Testis (tissue), 3 donors: ENCODE results near the gene ARMC2. TPM values are rescaled to one million over a fixed set of nuclear protein-coding genes. Genes with fewer than 3 reads are reported as not detected.

ENCODE experiments used
- DNase-seq: peaks from one replicate; pipeline ENCODE4 v3.0.0-alpha.2; 2019
- H3K27ac ChIP-seq, 2 donors: fragments of 200-600 bp; sonication (generic); one replicate each; pipeline ENCODE4 v1.5.1; 2019
- H3K27me3 ChIP-seq: fragments of 200-600 bp; sonication (generic); one replicate; pipeline ENCODE4 v1.5.1; 2019
- H3K36me3 ChIP-seq: fragments of 200-600 bp; sonication (generic); one replicate; pipeline ENCODE4 v1.5.1; 2017; ENCODE audit warnings: low read depth; ENCODE audit errors: missing control alignments
- H3K4me1 ChIP-seq: fragments of 200-600 bp; sonication (generic); one replicate; pipeline ENCODE4 v1.5.1; 2019
- H3K4me3 ChIP-seq, 2 donors: fragments of 200-600 bp; sonication (generic); one replicate each; pipeline ENCODE4 v1.5.1; 2017 to 2019
- H3K9me3 ChIP-seq: fragments of 200-600 bp; sonication (generic); one replicate; pipeline ENCODE4 v1.5.1; 2017
- CTCF ChIP-seq, 3 experiments: fragments of 450-650 bp in 2 of 3; fragments of 200-600 bp in 1 of 3; sonication (generic) in 1 of 3; IDR thresholded peaks; one replicate each; pipeline ENCODE4 v1.5.1; 2016 to 2019; ENCODE audit warnings: antibody characterized with exemption in 3 of 3, mild to moderate bottlenecking in 2 of 3, moderate library complexity in 1 of 3
- POLR2A ChIP-seq: fragments of 450-650 bp; IDR thresholded peaks from one replicate; pipeline ENCODE4 v1.6.1; 2017; ENCODE audit warnings: antibody characterized with exemption, mild to moderate bottlenecking, moderate library complexity
- WGBS, 2 donors: methylation state at CpG; one replicate each; pipeline ENCODE4 v1.1.5; 2018; 5-methylcytosine and 5-hydroxymethylcytosine counted together
- intact Hi-C: fragments of 100-400 bp; cut with DNase I; formaldehyde crosslinking; loops from one replicate; pipeline ENCODE4 v1.15.1; 2023; ENCODE audit warnings: low total_unique reads
- polyA plus RNA-seq: library from polyadenylated mRNA; stranded (reverse); fragments of 350-450 nt; fragmentation: Illumina TruSeq; extraction: RNeasy Lipid Tissue Mini Kit (QIAGEN cat#74804); gene quantifications from one replicate; pipeline ENCODE4 v1.2.3, GENCODE V29; 2014; ENCODE audit warnings: low read depth, low replicate concordance; ENCODE audit not compliant: insufficient read depth
- total RNA-seq, 2 donors: library from RNA; depleted of rRNA; stranded (reverse); fragments of >200 nt; gene quantifications; one replicate each; pipeline ENCODE4 v1.2.3, GENCODE V29; 2016

Gene ARMC2
- total and polyA plus RNA-seq, 3 donors from 2014 or later, result 24.0 to 78.6 (median 51.4) TPM

DNA sequence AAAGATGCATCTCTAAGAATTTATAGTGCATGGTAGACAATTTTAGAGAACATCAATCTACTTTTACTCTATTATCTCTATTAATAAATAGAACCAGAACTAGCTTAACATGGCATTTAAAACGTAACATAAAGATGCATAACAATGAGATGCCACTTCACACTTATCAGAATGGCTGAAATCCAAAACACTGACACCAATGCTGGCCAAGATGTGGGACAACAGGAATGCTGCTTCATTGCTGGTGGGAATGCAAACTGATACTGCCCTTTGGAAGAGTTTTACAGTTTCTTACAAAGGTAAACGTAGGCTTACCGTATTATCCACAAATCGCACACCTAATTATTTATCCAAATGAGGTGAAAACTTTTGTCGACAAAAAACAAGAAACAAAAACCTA lies 151.2 kb downstream of the ARMC2 start:
- Histone ChIP-seq H3K36me3 (no peaks in the 10 kb centered on the region), H3K4me1 (peaks cover 47% of the 10 kb centered on the region), H3K27ac (peak overlapping the region; percentile 63 to 97), H3K27me3 (no peaks in the 10 kb centered on the region), H3K9me3 (no peaks in the 10 kb centered on the region), H3K4me3 (no peak overlapping the region)
- 81 to 84% methylated on average over 5 of the region's 5 CpGs for WGBS, 2 donors
- TF ChIP-seq CTCF (IDR thresholded peaks at IDR 0.05), result no peak
- TF ChIP-seq POLR2A, result no peak
- intact Hi-C loops, result no loop called here
- no peak for DNase-seq

- Histone ChIP-seq H3K36me3 (no peaks in the 10 kb centered on the region), H3K27ac (peak overlapping the region; percentile 63 to 97)
- intact Hi-C loops, result no loop called here
Measured at GRCh38 chr6:109000289-109000688, 152.1 kb downstream of the ARMC2 start.

DNA sequence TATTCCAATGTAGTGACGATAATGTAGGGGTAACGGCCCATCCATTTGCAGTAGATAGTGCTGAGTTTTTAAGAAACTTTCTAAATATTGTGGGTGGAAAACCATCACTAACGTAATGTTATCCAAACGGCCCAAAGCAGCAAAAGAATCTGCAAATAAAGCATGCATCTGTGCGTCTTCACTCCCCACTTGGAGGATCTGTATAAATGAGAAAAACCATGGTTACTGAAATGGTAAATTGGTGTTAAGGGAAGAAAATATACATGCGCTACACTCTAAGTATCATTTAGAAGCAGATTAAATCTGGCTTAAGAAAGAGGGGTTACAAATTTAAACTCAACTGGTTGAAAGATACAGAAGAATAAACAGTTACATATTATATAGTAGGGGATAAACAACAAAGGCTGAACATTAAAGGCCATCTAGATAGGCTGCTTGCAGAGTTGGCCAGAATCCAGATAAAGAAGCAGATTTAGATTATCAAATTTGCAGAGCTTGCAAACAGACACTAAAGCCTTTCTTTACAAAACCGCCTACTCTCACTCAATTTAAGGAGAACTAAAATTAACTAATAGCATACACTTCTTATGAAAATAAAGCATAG lies 153.2 kb downstream of the ARMC2 start:
- 44 to 54% methylated on average over 7 of the region's 7 CpGs for WGBS, 2 donors
- peak overlapping the region; percentile 67 to 97 for H3K27ac ChIP-seq
- H3K4me3 ChIP-seq, result no peak overlapping the region
- DNase-seq, result no peak
- TF ChIP-seq CTCF (IDR thresholded peaks at IDR 0.05) (no peak), POLR2A (no peak)
- H3K27me3 ChIP-seq, result no peaks in the 10 kb centered on the region
- H3K9me3 ChIP-seq, result no peaks in the 10 kb centered on the region
- H3K4me1 ChIP-seq, result peaks cover 57% of the 10 kb centered on the region
- intact Hi-C loops, result no loop called here
- no peaks in the 10 kb centered on the region for H3K36me3 ChIP-seq

More at GRCh38 chr6:109000289-109000688, 152.1 kb downstream of the ARMC2 start:
- TF ChIP-seq CTCF (IDR thresholded peaks at IDR 0.05) (no peak), POLR2A (no peak)
- DNase-seq, result no peak
- 47 to 51% methylated on average over 2 of the region's 2 CpGs for WGBS, 2 donors
- Histone ChIP-seq H3K9me3 (no peaks in the 10 kb centered on the region), H3K4me3 (no peak overlapping the region), H3K4me1 (peaks cover 55% of the 10 kb centered on the region), H3K27me3 (no peaks in the 10 kb centered on the region)

DNA sequence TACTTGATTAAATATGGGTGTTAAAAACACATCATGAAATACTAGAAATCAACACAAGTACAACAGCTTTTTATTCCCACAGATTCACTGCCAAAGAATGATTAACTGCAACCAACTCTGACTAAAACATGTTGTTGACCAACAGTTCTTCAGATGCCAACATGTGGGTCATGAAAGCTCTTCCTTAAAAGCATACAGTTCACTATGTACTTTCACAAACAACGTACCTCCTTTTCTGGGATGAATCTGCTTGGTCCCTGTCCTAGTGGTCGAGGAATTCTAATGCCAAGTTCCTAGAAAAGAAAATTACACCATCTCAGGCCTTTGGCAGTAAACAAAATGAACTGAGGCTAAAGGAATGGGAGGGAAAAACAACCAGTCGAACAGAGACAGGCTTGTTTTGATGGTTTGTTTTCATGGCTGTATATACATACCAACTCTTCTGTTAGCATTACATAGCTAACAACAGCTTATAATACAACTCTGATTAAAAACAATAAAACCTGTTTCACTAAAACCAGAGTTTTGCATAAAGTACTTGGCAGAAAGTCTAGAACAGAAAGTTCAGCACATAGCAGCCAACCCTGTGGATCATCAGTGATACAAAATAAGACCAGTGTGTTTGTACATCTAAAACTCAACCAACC lies 154.0 kb downstream of the ARMC2 start:
- no peak overlapping the region for H3K4me3 ChIP-seq
- 26 to 47% methylated on average over 3 of the region's 3 CpGs for WGBS, 2 donors
- no peak for DNase-seq
- no peaks in the 10 kb centered on the region for H3K9me3 ChIP-seq
- H3K27me3 ChIP-seq, result no peaks in the 10 kb centered on the region
- intact Hi-C loops, result no loop called here
- peak overlapping the region; percentile 67 to 97 for H3K27ac ChIP-seq
- H3K4me1 ChIP-seq, result peaks cover 57% of the 10 kb centered on the region
- TF ChIP-seq CTCF (IDR thresholded peaks at IDR 0.05) (no peak), POLR2A (no peak)
- H3K36me3 ChIP-seq, result no peaks in the 10 kb centered on the region

- TF ChIP-seq CTCF (IDR thresholded peaks at IDR 0.05), result no peak
- no peak overlapping the region for H3K4me3 ChIP-seq
- intact Hi-C loops, result no loop called here
- no peak for DNase-seq
- H3K36me3 ChIP-seq, result no peaks in the 10 kb centered on the region
- H3K27me3 ChIP-seq, result no peaks in the 10 kb centered on the region
- H3K4me1 ChIP-seq, result peaks cover 57% of the 10 kb centered on the region
- H3K27ac ChIP-seq, result peak overlapping the region; percentile 67 to 97
- no peaks in the 10 kb centered on the region for H3K9me3 ChIP-seq
Measured at GRCh38 chr6:109002882-109003281, 154.7 kb downstream of the ARMC2 start.
